ENCODE measurements around the gene TP53I13. TPM values are rescaled to one million over a fixed set of nuclear protein-coding genes. Genes with fewer than 3 reads are reported as not detected.

TP53I13 gene
- total RNA-seq, 1 donor from 2014 or later: 40.2 TPM

DNA sequence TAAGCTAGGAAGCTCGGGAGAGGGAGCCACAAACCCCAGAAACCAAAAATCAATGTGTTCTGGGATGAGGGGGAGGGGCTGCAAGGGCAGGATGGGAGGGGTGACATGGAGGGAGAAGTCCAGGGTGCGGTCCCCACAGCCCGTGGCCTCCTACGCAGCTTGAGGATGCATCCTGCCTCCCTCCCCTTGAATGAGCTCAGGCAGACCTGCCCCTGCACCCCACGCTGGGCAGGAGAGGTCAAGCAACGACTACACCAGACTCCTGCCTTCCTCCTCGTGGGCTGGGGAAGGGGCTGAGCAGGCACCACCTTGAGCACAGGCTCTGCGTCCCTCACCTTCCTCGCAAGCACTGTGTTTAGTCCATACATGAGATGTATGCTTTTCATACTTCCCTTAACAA, 28.3 kb downstream of the TP53I13 start:
- Mint-ChIP-seq H3K9me3 (ENCODE audit: low read depth) (no peaks in the 10 kb centered on the region), H3K36me3 (ENCODE audit: insufficient read depth) (no peaks in the 10 kb centered on the region), H3K4me1 (ENCODE audit: low read depth) (peaks cover 7% of the 10 kb centered on the region), H3K4me3 (ENCODE audit: low read depth) (no peak overlapping the region), H3K27me3 (peaks cover 7% of the 10 kb centered on the region), H3K27ac (no peak overlapping the region)
- TF ChIP-seq CTCF (IDR thresholded peaks at IDR 0.05; ENCODE audit: unreplicated experiment): no peak
- no peak for DNase-seq (ENCODE audit: low spot score, unreplicated experiment)

DNA sequence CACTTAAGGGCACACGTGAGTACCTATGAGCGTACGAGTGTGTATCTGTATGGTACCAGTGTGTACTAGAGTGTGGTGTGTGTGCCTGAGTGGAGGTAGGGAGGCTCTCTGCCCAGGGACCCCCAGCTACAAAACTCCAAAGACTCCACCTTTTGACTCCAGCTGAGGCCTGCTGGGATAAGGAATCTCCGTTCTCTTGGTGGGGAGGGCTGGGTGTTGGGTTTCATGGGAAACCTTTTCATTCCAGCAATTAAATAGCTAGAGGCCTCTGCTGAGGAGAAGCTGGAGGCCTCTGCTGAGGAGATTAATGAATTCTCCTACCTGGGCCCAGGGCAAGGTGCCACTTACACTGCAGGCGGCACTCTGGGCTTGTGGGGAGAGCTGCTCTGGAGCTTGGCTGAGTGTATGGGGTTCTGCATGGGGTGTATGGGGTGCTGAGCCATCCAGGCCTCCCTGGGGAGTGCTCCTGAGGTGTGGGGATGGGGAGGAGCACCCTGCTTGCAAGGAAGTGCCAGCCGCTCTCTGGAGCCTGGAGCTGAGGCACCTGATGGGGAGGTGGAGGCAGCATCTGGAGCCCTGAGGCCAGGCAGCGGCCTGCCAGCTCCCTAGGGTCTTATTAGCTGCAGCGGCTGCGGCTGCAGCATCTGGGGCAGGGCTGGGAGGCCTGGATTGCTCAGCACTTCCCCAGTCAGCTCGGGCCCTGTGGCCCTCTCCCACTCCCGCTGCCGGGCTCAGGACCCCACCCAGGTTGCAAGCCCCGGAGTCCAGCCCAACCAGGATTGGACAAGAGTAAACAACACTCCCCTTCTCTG, 29.1 kb downstream of the TP53I13 start:
- Mint-ChIP-seq H3K9me3 (ENCODE audit: low read depth) (no peaks in the 10 kb centered on the region), H3K36me3 (ENCODE audit: insufficient read depth) (no peaks in the 10 kb centered on the region), H3K27ac (no peak overlapping the region), H3K4me3 (ENCODE audit: low read depth) (no peak overlapping the region), H3K27me3 (peaks cover 7% of the 10 kb centered on the region), H3K4me1 (ENCODE audit: low read depth) (peaks cover 6% of the 10 kb centered on the region)
- DNase-seq (ENCODE audit: low spot score, unreplicated experiment): no peak
- no peak for TF ChIP-seq CTCF (IDR thresholded peaks at IDR 0.05; ENCODE audit: unreplicated experiment)

GRCh38 chr17:29603109-29603674, 34.7 kb downstream of the TP53I13 start:
- no peak for DNase-seq (ENCODE audit: low spot score, unreplicated experiment)
- TF ChIP-seq CTCF (IDR thresholded peaks at IDR 0.05; ENCODE audit: unreplicated experiment): no peak
- H3K27me3 Mint-ChIP-seq: peaks cover 7% of the 10 kb centered on the region
- H3K9me3 Mint-ChIP-seq (ENCODE audit: low read depth): no peaks in the 10 kb centered on the region
- H3K4me3 Mint-ChIP-seq (ENCODE audit: low read depth): no peak overlapping the region
- no peaks in the 10 kb centered on the region for H3K4me1 Mint-ChIP-seq (ENCODE audit: low read depth)
- H3K36me3 Mint-ChIP-seq (ENCODE audit: insufficient read depth): no peaks in the 10 kb centered on the region
- H3K27ac Mint-ChIP-seq: no peak overlapping the region

GRCh38 chr17:29607557-29608195, 39.2 kb downstream of the TP53I13 start:
- no peak for TF ChIP-seq CTCF (IDR thresholded peaks at IDR 0.05; ENCODE audit: unreplicated experiment)
- H3K9me3 Mint-ChIP-seq (ENCODE audit: low read depth): no peaks in the 10 kb centered on the region
- H3K27ac Mint-ChIP-seq: no peak overlapping the region
- DNase-seq (ENCODE audit: low spot score, unreplicated experiment): no peak
- no peaks in the 10 kb centered on the region for H3K4me1 Mint-ChIP-seq (ENCODE audit: low read depth)
- H3K36me3 Mint-ChIP-seq (ENCODE audit: insufficient read depth): no peaks in the 10 kb centered on the region
- H3K27me3 Mint-ChIP-seq: peaks cover 9% of the 10 kb centered on the region
- H3K4me3 Mint-ChIP-seq (ENCODE audit: low read depth): no peak overlapping the region

GRCh38 chr17:29608986-29609385, 40.5 kb downstream of the TP53I13 start:
- H3K4me3 Mint-ChIP-seq (ENCODE audit: low read depth): no peak overlapping the region

More at GRCh38 chr17:29608986-29609385, 40.5 kb downstream of the TP53I13 start:
- no peak for TF ChIP-seq CTCF (IDR thresholded peaks at IDR 0.05; ENCODE audit: unreplicated experiment)
- Mint-ChIP-seq H3K27ac (no peak overlapping the region), H3K27me3 (peaks cover 13% of the 10 kb centered on the region), H3K4me1 (ENCODE audit: low read depth) (no peaks in the 10 kb centered on the region), H3K9me3 (ENCODE audit: low read depth) (no peaks in the 10 kb centered on the region), H3K36me3 (ENCODE audit: insufficient read depth) (no peaks in the 10 kb centered on the region)
- DNase-seq (ENCODE audit: low spot score, unreplicated experiment): no peak

Data from progenitor cell of endocrine pancreas (in vitro differentiated cells).